Thoracic aorta (tissue), 2 donors: ENCODE results near the gene ZNF628. TPM values are rescaled to one million over a fixed set of nuclear protein-coding genes. Genes with fewer than 3 reads are reported as not detected.

Experiments used
- ATAC-seq: fragments of 150-250 bp; one replicate; pipeline ENCODE4 v1.8.0; 2017; ENCODE audit warnings: low read depth; ENCODE audit not compliant: insufficient number of reproducible peaks, low FRiP score
- DNase-seq: peaks from one replicate; pipeline ENCODE4 v3.0.0-alpha.2; 2020; ENCODE audit warnings: low spot score
- H3K27ac ChIP-seq, 2 donors: fragments of 200-600 bp; sonication (generic); 1 replicate in 1 of 2; 2 replicates in 1 of 2; pipeline ENCODE4 v1.5.1; 2016; ENCODE audit warnings: mild to moderate bottlenecking in 2 of 2, moderate library complexity in 2 of 2
- H3K27me3 ChIP-seq: fragments of 200-600 bp; sonication (generic); replicated peaks from 2 replicates; pipeline ENCODE4 v1.6.0; 2016; ENCODE audit warnings: mild to moderate bottlenecking; ENCODE audit not compliant: insufficient read depth
- H3K36me3 ChIP-seq: fragments of 200-600 bp; sonication (generic); one replicate; pipeline ENCODE4 v1.5.1; 2016
- H3K4me1 ChIP-seq, 2 donors: fragments of 200-600 bp; sonication (generic); 1 replicate in 1 of 2; 2 replicates in 1 of 2; pipeline versions ENCODE4 v1.5.1 to v1.6.0; 2016; ENCODE audit warnings: low read depth in 2 of 2, mild to moderate bottlenecking in 1 of 2; ENCODE audit not compliant: control insufficient read depth in 1 of 2
- H3K4me3 ChIP-seq: fragments of 200-600 bp; sonication (generic); 2 replicates; pipeline ENCODE4 v1.5.1; 2016; ENCODE audit warnings: mild to moderate bottlenecking
- H3K9me3 ChIP-seq: fragments of 200-600 bp; sonication (generic); 2 replicates; pipeline ENCODE4 v1.5.1; 2016
- total RNA-seq, 2 donors: library from RNA; depleted of rRNA; stranded (reverse); fragments of >200 nt; gene quantifications; one replicate each; pipeline versions ENCODE4 v1.1.0 to v1.2.3, GENCODE V29; 2016
- TF ChIP-seq, protein P1 (sequence below): fragments of 200-600 bp; sonication (generic); IDR thresholded peaks from one replicate; pipeline ENCODE4 v1.5.1; 2019; ENCODE audit warnings: antibody characterized with exemption

ZNF628 gene
- total RNA-seq = 1 to 10 TPM; 3.5 to 7.2 TPM

DNA sequence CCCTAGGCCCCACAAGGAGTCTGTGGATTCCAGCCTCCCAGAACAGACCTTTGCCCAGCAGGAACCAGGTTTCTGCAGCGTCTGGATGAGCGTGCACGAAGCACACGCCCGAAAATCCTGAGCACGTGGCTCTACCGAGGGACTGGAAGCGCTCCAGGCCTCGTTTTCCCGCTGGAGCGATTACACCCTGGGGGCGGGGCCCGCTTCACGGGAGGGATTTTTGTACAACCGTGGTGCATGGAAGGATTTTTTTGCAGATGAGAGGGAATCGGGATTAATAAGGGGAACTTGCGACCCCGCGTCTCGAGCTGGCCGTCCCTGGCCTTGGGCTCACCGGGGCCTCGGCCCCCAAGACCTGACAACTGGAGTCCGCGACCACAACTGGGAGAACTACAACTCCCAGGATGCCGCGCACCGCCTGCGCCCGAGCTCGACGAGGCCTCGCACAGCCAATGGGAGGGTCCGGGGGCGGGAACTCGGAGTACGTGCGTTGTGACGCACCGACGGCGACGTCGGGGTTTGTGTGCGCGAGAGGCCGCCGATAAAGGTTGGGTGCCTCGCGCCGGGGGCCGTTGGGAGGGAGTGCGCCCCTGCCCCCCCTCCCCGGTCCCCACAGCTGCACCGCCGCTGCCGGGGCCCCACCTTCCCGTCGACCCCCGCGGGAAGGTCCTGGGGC is at the start of gene ZNF628:
Gene ZNF628 (plus strand): TSS at position 518 of the 676 bp plus-strand sequence. CDS start 3,294 bp downstream, outside the sequence.
- no peaks in the 10 kb centered on the region for H3K36me3 ChIP-seq
- H3K27me3 ChIP-seq = no peaks in the 10 kb centered on the region
- DNase-seq = peak; percentile 94
- H3K9me3 ChIP-seq = no peaks in the 10 kb centered on the region
- TF ChIP-seq, protein P1, sequence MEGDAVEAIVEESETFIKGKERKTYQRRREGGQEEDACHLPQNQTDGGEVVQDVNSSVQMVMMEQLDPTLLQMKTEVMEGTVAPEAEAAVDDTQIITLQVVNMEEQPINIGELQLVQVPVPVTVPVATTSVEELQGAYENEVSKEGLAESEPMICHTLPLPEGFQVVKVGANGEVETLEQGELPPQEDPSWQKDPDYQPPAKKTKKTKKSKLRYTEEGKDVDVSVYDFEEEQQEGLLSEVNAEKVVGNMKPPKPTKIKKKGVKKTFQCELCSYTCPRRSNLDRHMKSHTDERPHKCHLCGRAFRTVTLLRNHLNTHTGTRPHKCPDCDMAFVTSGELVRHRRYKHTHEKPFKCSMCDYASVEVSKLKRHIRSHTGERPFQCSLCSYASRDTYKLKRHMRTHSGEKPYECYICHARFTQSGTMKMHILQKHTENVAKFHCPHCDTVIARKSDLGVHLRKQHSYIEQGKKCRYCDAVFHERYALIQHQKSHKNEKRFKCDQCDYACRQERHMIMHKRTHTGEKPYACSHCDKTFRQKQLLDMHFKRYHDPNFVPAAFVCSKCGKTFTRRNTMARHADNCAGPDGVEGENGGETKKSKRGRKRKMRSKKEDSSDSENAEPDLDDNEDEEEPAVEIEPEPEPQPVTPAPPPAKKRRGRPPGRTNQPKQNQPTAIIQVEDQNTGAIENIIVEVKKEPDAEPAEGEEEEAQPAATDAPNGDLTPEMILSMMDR = no peak
- H3K4me1 ChIP-seq = peaks cover 12 to 18% of the 10 kb centered on the region in 2 donors
- ATAC-seq = peak; percentile 95
- H3K4me3 ChIP-seq = peak within 1 kb of the TSS; percentile 81
- peak within 1 kb of the TSS; percentile 79 to 82 for H3K27ac ChIP-seq

DNA sequence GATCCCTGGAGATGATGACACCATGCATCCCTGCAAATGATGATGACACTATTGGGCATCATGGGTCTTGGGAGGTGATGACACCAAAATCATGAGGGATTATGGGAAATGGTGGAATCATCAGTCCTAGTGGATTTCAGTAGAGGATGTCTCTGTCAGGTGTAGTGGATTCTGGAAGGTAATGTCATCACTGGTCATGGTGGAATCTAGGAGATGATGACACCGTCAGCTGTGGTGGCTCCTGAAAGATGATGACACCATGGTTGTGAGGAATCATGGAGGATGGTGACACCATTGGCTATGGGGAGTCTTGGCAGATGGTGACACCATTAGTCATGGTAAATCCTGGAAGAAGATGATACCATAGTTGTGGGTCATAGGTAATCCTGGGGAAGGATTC is 45.2 kb upstream of the ZNF628 start:
- Histone ChIP-seq H3K27me3 (peaks cover 7% of the 10 kb centered on the region), H3K4me3 (no peak overlapping the region), H3K27ac (no peak overlapping the region), H3K9me3 (no peaks in the 10 kb centered on the region), H3K4me1 (no peaks in the 10 kb centered on the region), H3K36me3 (no peaks in the 10 kb centered on the region)
- TF ChIP-seq, protein P1 = no peak
- ATAC-seq (no peak), DNase-seq (no peak)

DNA sequence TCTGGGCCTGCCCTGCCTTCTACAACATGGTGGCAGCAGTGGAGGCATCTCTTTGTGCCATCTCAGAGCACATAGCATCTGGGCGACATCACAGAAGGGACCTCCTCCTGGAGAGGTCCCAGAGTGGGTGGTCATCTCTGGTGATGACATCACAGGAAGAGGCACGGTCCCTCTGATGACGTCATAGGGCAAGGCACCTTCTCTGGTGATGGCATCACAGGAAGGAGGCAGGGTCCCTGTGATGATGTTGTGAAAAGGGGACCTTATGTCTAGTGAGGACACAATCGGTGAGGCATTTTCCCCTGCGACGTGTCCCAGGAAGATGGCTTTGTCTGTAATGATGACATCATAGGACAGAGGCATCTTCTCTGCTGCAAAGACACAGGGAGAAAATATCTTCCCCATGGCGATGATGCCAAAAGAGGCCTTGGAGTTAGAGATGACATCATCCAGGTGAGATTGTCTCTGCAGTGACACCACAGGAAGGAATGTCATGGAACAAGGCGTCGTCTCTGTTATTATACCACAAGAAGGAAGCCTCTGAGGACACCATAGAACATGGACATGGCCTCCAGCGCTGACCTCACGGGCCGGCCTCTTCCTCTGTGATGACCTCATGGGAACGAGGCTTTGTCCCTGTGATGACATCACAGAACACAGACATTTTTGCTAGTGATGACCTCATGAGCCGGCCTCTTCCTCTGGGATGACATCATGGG is 44.0 kb upstream of the ZNF628 start:
- H3K27ac ChIP-seq = no peak overlapping the region
- H3K4me3 ChIP-seq = no peak overlapping the region
- H3K36me3 ChIP-seq = no peaks in the 10 kb centered on the region
- H3K4me1 ChIP-seq = no peaks in the 10 kb centered on the region
- H3K27me3 ChIP-seq = peaks cover 7% of the 10 kb centered on the region
- DNase-seq = no peak
- TF ChIP-seq, protein P1 = no peak
- ATAC-seq = no peak
- H3K9me3 ChIP-seq = no peaks in the 10 kb centered on the region

DNA sequence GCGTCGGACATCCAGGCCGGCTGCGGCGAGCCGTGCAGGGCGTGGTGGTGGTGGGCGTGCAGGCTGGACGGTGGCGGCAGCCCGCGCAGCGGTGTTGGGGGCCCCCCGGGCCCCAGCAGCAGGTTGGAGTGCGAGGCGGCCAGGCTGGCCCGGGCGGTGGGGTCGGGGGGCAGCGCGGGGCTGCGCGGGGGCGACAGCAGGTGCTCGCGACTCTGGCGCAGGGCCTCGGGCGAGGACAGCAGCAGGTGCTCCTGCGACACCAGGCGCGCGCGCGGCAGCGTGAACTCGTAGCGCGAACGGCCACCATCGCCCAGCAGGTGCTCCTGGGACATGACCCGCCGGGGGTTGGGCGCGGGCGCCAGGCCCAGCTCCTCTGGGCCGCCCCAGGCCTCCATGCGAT is 43.1 kb upstream of the ZNF628 start:
- Histone ChIP-seq H3K4me1 (no peaks in the 10 kb centered on the region), H3K36me3 (no peaks in the 10 kb centered on the region), H3K27me3 (peaks cover 7% of the 10 kb centered on the region), H3K9me3 (no peaks in the 10 kb centered on the region), H3K4me3 (no peak overlapping the region), H3K27ac (no peak overlapping the region)
- TF ChIP-seq, protein P1 = no peak
- DNase-seq (no peak), ATAC-seq (no peak)

DNA sequence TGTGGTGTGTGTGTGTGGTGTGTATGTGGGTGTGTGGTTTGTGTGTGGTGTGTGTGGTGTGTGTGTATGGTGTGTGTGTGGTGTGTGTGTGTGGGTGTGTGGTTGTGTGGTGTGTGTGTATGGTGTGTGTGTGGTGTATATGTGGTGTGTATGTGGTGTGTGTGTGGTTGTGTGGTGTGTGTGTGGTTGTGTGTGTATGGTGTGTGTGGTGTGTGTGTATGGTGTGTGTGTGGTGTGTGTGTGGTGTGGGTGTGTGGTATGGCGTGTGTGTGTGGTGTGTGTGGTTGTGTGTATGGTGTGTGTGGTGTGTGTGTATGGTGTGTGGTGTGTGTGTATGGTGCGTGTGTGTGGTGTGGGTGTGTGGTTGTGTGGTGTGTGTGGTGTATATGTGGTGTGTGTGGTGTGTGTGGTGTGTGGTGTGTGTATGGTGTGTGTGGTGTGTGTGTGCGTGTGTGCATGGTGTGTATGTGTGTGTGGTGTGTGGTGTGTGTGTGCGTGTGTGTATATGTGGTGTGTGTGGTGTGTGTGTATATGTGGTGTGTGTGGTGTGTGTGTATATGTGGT is 42.0 kb upstream of the ZNF628 start:
- no peaks in the 10 kb centered on the region for H3K4me1 ChIP-seq
- no peak overlapping the region for H3K4me3 ChIP-seq
- no peaks in the 10 kb centered on the region for H3K9me3 ChIP-seq
- no peak overlapping the region for H3K27ac ChIP-seq
- DNase-seq = no peak
- H3K36me3 ChIP-seq = no peaks in the 10 kb centered on the region
- TF ChIP-seq, protein P1 = no peak
- H3K27me3 ChIP-seq = peaks cover 7% of the 10 kb centered on the region
- ATAC-seq = no peak
